ENCODE data around the gene SLC34A3. TPM values are rescaled to one million over a fixed set of nuclear protein-coding genes. Genes with fewer than 3 reads are reported as not detected.

Gene SLC34A3
- polyA plus RNA-seq, 2 of the 4 experiments (the other 2 are of a cell fraction), result 0.05 TPM; not detected in 1

DNA sequence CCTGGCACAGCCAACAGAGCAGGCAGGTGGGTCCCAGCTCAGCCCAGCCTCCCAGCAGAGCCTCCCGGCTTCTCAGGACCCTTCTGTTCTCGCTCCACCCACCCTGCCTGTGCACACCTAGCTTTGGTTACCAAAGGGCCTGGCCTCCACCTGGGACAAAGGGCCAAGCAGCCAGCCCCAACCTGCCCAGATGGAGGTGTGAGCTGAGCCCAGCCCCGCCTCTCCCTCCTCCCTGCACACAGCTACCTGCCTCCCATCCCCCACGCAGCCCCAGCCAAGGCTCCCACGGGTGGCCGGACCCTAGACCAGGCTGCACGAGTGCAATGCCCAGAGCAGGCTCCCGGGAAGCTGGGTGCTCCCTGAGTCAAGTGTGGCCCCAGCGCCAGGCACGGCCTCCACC is 35.8 kb upstream of the SLC34A3 start:
- no peak for ATAC-seq
- no peak overlapping the region for H3K4me2 ChIP-seq
- no peak overlapping the region for H3K27ac ChIP-seq
- whole genome bisulfite sequencing (ENCODE audit: missing lambda C conversion rate), result 96% methylated on average over 4 of the region's 10 CpGs
- DNase-seq (ENCODE audit: low read depth in 1 of 2, low spot score in 1 of 2), result no peak
- CTCF ChIA-PET, result interaction anchor here (0.8 to 11.5 kb wide), 9 partner anchors 12 to 160 kb away, joined by 3 to 156 read pairs (median 5); partner anchors contain the start of genes LRRC26, RNF224, TMEM210 and TOR4A
- peaks cover 44% of the 10 kb centered on the region for H3K4me1 ChIP-seq
- no peak for FAIRE-seq
- TF ChIP-seq ZFP36 (IDR thresholded peaks at IDR 0.05; ENCODE audit: borderline replicate concordance, partially characterized antibody) (no peak), RNF2 (IDR thresholded peaks at IDR 0.05; ENCODE audit: borderline replicate concordance, low read depth) (no peak), HES2 (IDR thresholded peaks at IDR 0.05) (no peak), GATA3 (IDR thresholded peaks at IDR 0.05; ENCODE audit: borderline replicate concordance) (no peak), EP300 (IDR thresholded peaks at IDR 0.05) (no peak), NFE2L2 (conservative IDR thresholded peaks at IDR 0.05; ENCODE audit: low read length) (no peak), RAD21 (conservative IDR thresholded peaks at IDR 0.05 in 1 of 2, IDR thresholded peaks at IDR 0.05 in 1 of 2) (no peak), ELK1 (IDR thresholded peaks at IDR 0.05; ENCODE audit: low read depth, low read length) (no peak), RARB (CRISPR knock-in tag; IDR thresholded peaks at IDR 0.05) (no peak), NR3C1 (IDR thresholded peaks at IDR 0.05) (no peak), FOSB (CRISPR knock-in tag; IDR thresholded peaks at IDR 0.05) (no peak), RCOR1 (IDR thresholded peaks at IDR 0.05; ENCODE audit: low read depth, low read length) (no peak), JUN (IDR thresholded peaks at IDR 0.05) (no peak), KDM5A (IDR thresholded peaks at IDR 0.05) (no peak), ATOH8 (CRISPR knock-in tag; IDR thresholded peaks at IDR 0.05; ENCODE audit: low read depth) (no peak), RFX5 (IDR thresholded peaks at IDR 0.05) (no peak), HOXA7 (CRISPR knock-in tag; IDR thresholded peaks at IDR 0.05) (no peak)
- H3K4me3 ChIP-seq, result no peak overlapping the region
- H3K9me3 ChIP-seq, result no peaks in the 10 kb centered on the region
- POLR2A ChIA-PET, result interaction anchor here (0.9 kb wide), 1 partner anchor 66 kb away, joined by 3 read pairs; no protein-coding TSS in a partner anchor

- CTCF ChIA-PET, result interaction anchor here (1.2 to 11.5 kb wide), 7 partner anchors 9 to 132 kb away, joined by 3 to 156 read pairs (median 5); partner anchors contain the start of genes LRRC26, RNF224, TMEM210 and TOR4A
- 66% methylated on average over 16 of the region's 21 CpGs for WGBS (ENCODE audit: missing lambda C conversion rate)
- no peak for DNase-seq (ENCODE audit: low read depth in 1 of 2, low spot score in 1 of 2)
- no peak for FAIRE-seq
- Histone ChIP-seq H3K9me3 (no peaks in the 10 kb centered on the region), H3K4me3 (no peak overlapping the region), H3K4me2 (0 out of 3 replicates have a peak overlapping the region, but pooled peaks have one; percentile 3), H3K4me1 (peaks cover 38% of the 10 kb centered on the region), H3K27ac (0 out of 6 replicates have a peak overlapping the region, but pooled peaks of 1 of the 2 experiments have one; percentile 2)
- ATAC-seq, result no peak
- POLR2A ChIA-PET, result interaction anchor here (0.9 kb wide), 1 partner anchor 66 kb away, joined by 3 read pairs; no protein-coding TSS in a partner anchor
- TF ChIP-seq REST (IDR thresholded peaks at IDR 0.05) (no peak), ELK1 (IDR thresholded peaks at IDR 0.05; ENCODE audit: low read depth, low read length) (no peak), ATOH8 (CRISPR knock-in tag; IDR thresholded peaks at IDR 0.05; ENCODE audit: low read depth) (no peak), EP300 (IDR thresholded peaks at IDR 0.05) (no peak), FOSB (CRISPR knock-in tag; IDR thresholded peaks at IDR 0.05) (no peak), POLR2AphosphoS2 (conservative IDR thresholded peaks at IDR 0.05; ENCODE audit: low read length) (no peak), ZC3H11A (IDR thresholded peaks at IDR 0.05) (no peak), HOXB5 (CRISPR knock-in tag; IDR thresholded peaks at IDR 0.05) (no peak), JUNB (IDR thresholded peaks at IDR 0.05) (no peak), ZFP36 (IDR thresholded peaks at IDR 0.05; ENCODE audit: borderline replicate concordance, partially characterized antibody) (no peak), EHF (CRISPR knock-in tag; IDR thresholded peaks at IDR 0.05) (no peak), RCOR1 (IDR thresholded peaks at IDR 0.05; ENCODE audit: low read depth, low read length) (no peak), CEBPB (IDR thresholded peaks at IDR 0.05) (no peak)
- TF ChIP-seq, protein P1, sequence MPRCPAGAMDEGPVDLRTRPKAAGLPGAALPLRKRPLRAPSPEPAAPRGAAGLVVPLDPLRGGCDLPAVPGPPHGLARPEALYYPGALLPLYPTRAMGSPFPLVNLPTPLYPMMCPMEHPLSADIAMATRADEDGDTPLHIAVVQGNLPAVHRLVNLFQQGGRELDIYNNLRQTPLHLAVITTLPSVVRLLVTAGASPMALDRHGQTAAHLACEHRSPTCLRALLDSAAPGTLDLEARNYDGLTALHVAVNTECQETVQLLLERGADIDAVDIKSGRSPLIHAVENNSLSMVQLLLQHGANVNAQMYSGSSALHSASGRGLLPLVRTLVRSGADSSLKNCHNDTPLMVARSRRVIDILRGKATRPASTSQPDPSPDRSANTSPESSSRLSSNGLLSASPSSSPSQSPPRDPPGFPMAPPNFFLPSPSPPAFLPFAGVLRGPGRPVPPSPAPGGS (IDR thresholded peaks at IDR 0.05), result no peak
Measured at GRCh38 chr9:137195525-137196220, 35.0 kb upstream of the SLC34A3 start.
